NCI-H1694 treated with DMSO at 0.1 percent for 48 hours (cell line): ENCODE data around the gene TCAIM.

Experiments
- DNase-seq: peaks from one replicate; lab custom pipeline; 2025; lab: John Stamatoyannopoulos, UW

The TCAIM gene

GRCh38 chr3:44445786-44446185, 107.2 kb downstream of the TCAIM start:
- no peak for DNase-seq

GRCh38 chr3:44446929-44447328, 108.4 kb downstream of the TCAIM start:
- DNase-seq = no peak

- no peak for DNase-seq
Observed at GRCh38 chr3:44451441-44451840, 112.9 kb downstream of the TCAIM start.

GRCh38 chr3:44454258-44454657, 115.7 kb downstream of the TCAIM start:
- no peak for DNase-seq

GRCh38 chr3:44455318-44455717, 116.8 kb downstream of the TCAIM start:
- DNase-seq = no peak
